Activated CD8-positive, alpha-beta memory T cell treated with anti-CD3 and anti-CD28 coated beads, Interleukin-2, amount 50 U/mL, for 4 hours (primary cell): ENCODE data around the gene SLC22A5.
A peak's percentile ranks its signal among the peaks of the same experiment; 100 is the strongest.
"Not testable (repeated sequence)": the region's sequence is repeated elsewhere in the genome, so short reads cannot be mapped to it uniquely, and the experiment has no call there.

ENCODE experiments used
- DNase-seq: peaks from one replicate; pipeline ENCODE4 v3.0.0-alpha.2; 2020

The SLC22A5 gene

GRCh38 chr5:132428484-132429462 is 59.3 kb downstream of the SLC22A5 start:
- DNase-seq = no peak

GRCh38 chr5:132429463-132430440 is 60.2 kb downstream of the SLC22A5 start:
- no peak for DNase-seq

- DNase-seq = no peak
These were observed 61.2 kb downstream of the SLC22A5 start for GRCh38 chr5:132430746-132431145.

GRCh38 chr5:132431632-132432031 is 62.1 kb downstream of the SLC22A5 start:
- DNase-seq = no peak

GRCh38 chr5:132433141-132433540 is 63.6 kb downstream of the SLC22A5 start:
- no peak for DNase-seq

GRCh38 chr5:132434416-132435286 is 65.1 kb downstream of the SLC22A5 start:
- DNase-seq = no peak

GRCh38 chr5:132435447-132435846 is 65.9 kb downstream of the SLC22A5 start:
- DNase-seq = no peak

- no peak for DNase-seq
These were observed 66.4 kb downstream of the SLC22A5 start for GRCh38 chr5:132435886-132436285.

- no peak for DNase-seq
These were observed 67.4 kb downstream of the SLC22A5 start for GRCh38 chr5:132436936-132437335.

GRCh38 chr5:132437604-132438266 is 68.2 kb downstream of the SLC22A5 start:
- DNase-seq = peak; percentile 67

GRCh38 chr5:132438267-132438645 is 68.7 kb downstream of the SLC22A5 start:
- DNase-seq = not testable (repeated sequence)

- DNase-seq = no peak
These were observed 69.4 kb downstream of the SLC22A5 start for GRCh38 chr5:132438917-132439316.

GRCh38 chr5:132439521-132440089 is 70.1 kb downstream of the SLC22A5 start:
- DNase-seq = no peak

GRCh38 chr5:132444061-132444460 is 74.6 kb downstream of the SLC22A5 start:
- DNase-seq = no peak
